ENCODE data around the gene SMARCB1.

- no peak for TF ChIP-seq POLR2A (IDR thresholded peaks at IDR 0.05)
- TF ChIP-seq CTCF (IDR thresholded peaks at IDR 0.05), result no peak
Observed at GRCh38 chr22:23834406-23834792, 47.6 kb downstream of the SMARCB1 start.
